NB4 (cell line): ENCODE data around the gene ASIC2.

ENCODE experiments used
- CTCF ChIP-seq: IDR thresholded peaks from one replicate; pipeline ENCODE4 v1.5.1; 2012; ENCODE audit warnings: low read depth, low read length
- MAX ChIP-seq: IDR thresholded peaks from 2 replicates; pipeline ENCODE4 v1.6.1; 2011; ENCODE audit warnings: low read depth, low read length
- POLR2A ChIP-seq: IDR thresholded peaks from 2 replicates; pipeline ENCODE4 v1.6.1; 2011; ENCODE audit warnings: mild to moderate bottlenecking; ENCODE audit not compliant: insufficient read length; ENCODE audit errors: extremely low read depth

GRCh38 chr17:32970281-32970680 lies 322.8 kb downstream of the ASIC2 start:
- no peak for TF ChIP-seq CTCF
- TF ChIP-seq POLR2A: no peak
- TF ChIP-seq MAX: no peak
